ENCODE data around the gene AGRN. TPM values are rescaled to one million over a fixed set of nuclear protein-coding genes. Genes with fewer than 3 reads are reported as not detected.
"Not testable (repeated sequence)": the region's sequence is repeated elsewhere in the genome, so short reads cannot be mapped to it uniquely, and the experiment has no call there.

The AGRN gene
- total RNA-seq, 4 donors from 2014 or later = 68.3 to 147 (median 129) TPM

GRCh38 chr1:1093610-1093943 lies 73.7 kb downstream of the AGRN start:
- Histone ChIP-seq H3K27me3 (no peaks in the 10 kb centered on the region), H3K4me1 (no peaks in the 10 kb centered on the region), H3K36me3 (no peaks in the 10 kb centered on the region), H3K4me3 (replicated peaks in 1 of 3) (no peak overlapping the region), H3K27ac (no peak overlapping the region), H3K9me3 (no peaks in the 10 kb centered on the region)
- no peak for DNase-seq
- intact Hi-C loops (cut with DNase I) = no loop called here
- no peak for TF ChIP-seq CTCF (IDR thresholded peaks at IDR 0.05)
- no peak for TF ChIP-seq POLR2A (IDR thresholded peaks at IDR 0.05)
- 91 to 97% methylated on average over 10 of the region's 10 CpGs for WGBS, 2 donors

GRCh38 chr1:1094981-1095380 lies 75.1 kb downstream of the AGRN start:
- Histone ChIP-seq H3K4me3 (replicated peaks in 1 of 3) (no peak overlapping the region), H3K27me3 (no peaks in the 10 kb centered on the region), H3K9me3 (no peaks in the 10 kb centered on the region), H3K4me1 (no peaks in the 10 kb centered on the region), H3K27ac (no peak overlapping the region), H3K36me3 (no peaks in the 10 kb centered on the region)
- no peak for TF ChIP-seq POLR2A (IDR thresholded peaks at IDR 0.05)
- TF ChIP-seq CTCF (IDR thresholded peaks at IDR 0.05) = no peak
- intact Hi-C loops (cut with DNase I) = no loop called here
- DNase-seq = no peak
- 91 to 92% methylated on average over 7 of the region's 7 CpGs for WGBS, 2 donors

- H3K36me3 ChIP-seq; H3K4me3 ChIP-seq (replicated peaks in 1 of 3); H3K27me3 ChIP-seq; H3K27ac ChIP-seq; DNase-seq; H3K9me3 ChIP-seq; intact Hi-C loops (cut with DNase I); H3K4me1 ChIP-seq: not testable (repeated sequence)
- WGBS, 2 donors = 93 to 95% methylated on average over 5 of the region's 5 CpGs
These were observed 76.2 kb downstream of the AGRN start for GRCh38 chr1:1096136-1096535.

GRCh38 chr1:1098681-1099421 lies 78.9 kb downstream of the AGRN start:
- Histone ChIP-seq H3K27me3 (no peaks in the 10 kb centered on the region), H3K27ac (no peak overlapping the region), H3K4me1 (no peaks in the 10 kb centered on the region), H3K4me3 (replicated peaks in 1 of 3) (no peak overlapping the region), H3K9me3 (no peaks in the 10 kb centered on the region), H3K36me3 (no peaks in the 10 kb centered on the region)
- 88 to 95% methylated on average over 18 of the region's 18 CpGs for WGBS, 2 donors
- DNase-seq = no peak
- TF ChIP-seq POLR2A (IDR thresholded peaks at IDR 0.05) (no peak), CTCF (IDR thresholded peaks at IDR 0.05) (no peak)
- intact Hi-C loops (cut with DNase I) = no loop called here

GRCh38 chr1:1099506-1100183 lies 79.7 kb downstream of the AGRN start:
- DNase-seq = no peak
- no peak overlapping the region for H3K27ac ChIP-seq
- no peaks in the 10 kb centered on the region for H3K9me3 ChIP-seq
- H3K36me3 ChIP-seq = no peaks in the 10 kb centered on the region
- H3K4me1 ChIP-seq = no peaks in the 10 kb centered on the region
- no peak for TF ChIP-seq POLR2A (IDR thresholded peaks at IDR 0.05)
- no peak for TF ChIP-seq CTCF (IDR thresholded peaks at IDR 0.05)
- H3K4me3 ChIP-seq (replicated peaks in 1 of 3) = no peak overlapping the region
- H3K27me3 ChIP-seq = no peaks in the 10 kb centered on the region
- 79 to 89% methylated on average over 4 of the region's 4 CpGs for WGBS, 2 donors
- intact Hi-C loops (cut with DNase I) = no loop called here

Measured in thyroid gland (tissue), 4 donors.